GM13977 (cell line): Measurements from ENCODE around the gene PPP3CA.

Experiments used
- DNase-seq: peaks from one replicate; pipeline ENCODE4 v3.0.0; 2012; ENCODE audit warnings: low spot score
- CTCF ChIP-seq: IDR thresholded peaks from 2 replicates; pipeline ENCODE4 v1.5.1; 2012; ENCODE audit warnings: mild to moderate bottlenecking, control low read depth; ENCODE audit not compliant: insufficient read depth; ENCODE audit errors: extremely low read depth, missing control alignments
- in situ Hi-C: fragments of 300-500 bp; cut with MboI; formaldehyde crosslinking; loops from one replicate; pipeline ENCODE4 v1.12.0; 2022; ENCODE audit warnings: low sequenced_read_pairs, low pct_unique_long_range_greater_than_20kb, mixed read lengths, inconsistent platforms; ENCODE audit not compliant: unreplicated experiment

Gene PPP3CA

GRCh38 chr4:101039367-101039766 is 308.0 kb downstream of the PPP3CA start:
- in situ Hi-C loops: no loop called here
- DNase-seq: peak; percentile 9
- no peak for TF ChIP-seq CTCF

- no peak for TF ChIP-seq CTCF
- in situ Hi-C loops: no loop called here
- DNase-seq: no peak
Observed at GRCh38 chr4:101037938-101038413, 309.4 kb downstream of the PPP3CA start.

- in situ Hi-C loops: no loop called here
- TF ChIP-seq CTCF: no peak
- no peak for DNase-seq
Observed at GRCh38 chr4:101037249-101037648, 310.1 kb downstream of the PPP3CA start.

GRCh38 chr4:101035487-101035886 is 311.8 kb downstream of the PPP3CA start:
- no peak for DNase-seq

GRCh38 chr4:101033986-101034385 is 313.3 kb downstream of the PPP3CA start:
- DNase-seq: no peak
- in situ Hi-C loops: no loop called here

More at GRCh38 chr4:101035487-101035886, 311.8 kb downstream of the PPP3CA start:
- in situ Hi-C loops: no loop called here
- TF ChIP-seq CTCF: no peak

GRCh38 chr4:101032541-101032940 is 314.8 kb downstream of the PPP3CA start:
- no peak for TF ChIP-seq CTCF
- in situ Hi-C loops: no loop called here
- no peak for DNase-seq

More at GRCh38 chr4:101033986-101034385, 313.3 kb downstream of the PPP3CA start:
- peak; percentile 15 for TF ChIP-seq CTCF

- no peak for DNase-seq
- in situ Hi-C loops: no loop called here
- TF ChIP-seq CTCF: no peak
Observed at GRCh38 chr4:101031971-101032370, 315.4 kb downstream of the PPP3CA start.
